GM20431 (cell line): ENCODE results near the gene SMIM24.
"Not testable (repeated sequence)": the region's sequence is repeated elsewhere in the genome, so short reads cannot be mapped to it uniquely, and the experiment has no call there.

Experiments
- in situ Hi-C: fragments of 300-500 bp; cut with MseI, MboI; formaldehyde crosslinking; loops from one replicate; pipeline ENCODE4 v1.15.0; 2020; ENCODE audit warnings: low sequenced_read_pairs; ENCODE audit not compliant: unreplicated experiment

SMIM24 gene

DNA sequence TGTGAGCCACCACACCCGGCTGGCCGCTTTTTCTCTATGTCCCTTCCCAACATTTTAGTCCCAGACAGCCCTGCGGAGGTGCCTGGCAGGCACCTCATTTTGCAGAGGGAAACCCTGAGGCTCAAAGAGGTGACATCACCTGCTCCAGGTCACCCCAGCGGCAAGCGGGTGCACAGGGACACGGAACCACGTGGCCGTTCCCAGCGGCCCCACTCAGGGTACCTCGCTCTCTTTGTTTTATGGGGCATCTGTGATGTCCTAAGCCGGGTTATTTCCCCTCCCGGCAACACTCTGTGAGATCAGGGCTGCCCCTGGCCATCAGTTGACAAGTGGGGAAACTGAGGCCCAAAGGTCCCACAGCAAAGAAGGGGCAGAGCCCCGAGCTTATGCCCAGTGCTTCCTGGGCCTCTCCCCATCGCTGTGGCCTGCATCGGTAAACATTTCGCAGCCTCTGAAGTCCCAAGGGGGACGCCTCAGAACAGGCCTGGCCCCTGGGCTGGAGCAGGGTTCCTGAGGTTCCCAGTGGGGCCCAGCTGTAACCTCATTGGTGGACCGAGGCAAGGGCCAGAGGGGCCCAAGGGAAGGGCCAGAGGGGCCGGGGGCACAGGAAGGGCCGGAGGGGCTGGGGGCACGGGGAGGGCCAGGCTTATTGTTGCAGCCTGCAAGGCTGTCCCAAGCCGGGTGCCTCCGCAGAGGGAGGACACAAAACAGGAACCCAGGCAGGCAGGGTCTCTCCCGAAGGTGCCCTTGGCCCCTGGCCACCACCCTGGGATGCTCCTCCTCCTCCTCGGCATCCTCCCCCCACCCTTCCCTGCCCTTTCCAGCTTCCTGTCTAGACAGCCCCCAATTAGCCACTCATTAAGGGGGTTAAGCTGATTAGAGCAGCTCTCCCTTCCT lies 39.0 kb downstream of the SMIM24 start:
- in situ Hi-C loops: no loop called here

DNA sequence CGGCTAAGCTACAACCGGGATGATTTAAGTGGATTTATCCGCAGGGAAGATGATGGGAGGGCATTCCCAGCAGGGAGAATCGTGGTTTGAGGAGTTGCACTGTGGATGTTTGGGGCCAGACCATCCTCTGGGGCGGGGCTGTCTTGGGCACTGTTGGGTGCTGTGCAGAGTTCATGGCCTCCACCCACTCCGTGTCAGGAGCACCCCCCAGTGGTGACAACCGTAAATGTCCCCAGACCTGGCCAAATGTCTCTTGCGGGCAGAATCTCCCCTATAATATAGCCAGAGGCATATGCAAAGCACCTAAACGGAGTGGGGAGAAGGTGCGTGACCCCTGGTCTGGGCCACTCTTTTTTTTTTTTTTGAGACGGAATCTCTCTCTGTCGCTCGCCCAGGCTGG lies 40.2 kb downstream of the SMIM24 start:
- in situ Hi-C loops: no loop called here

- in situ Hi-C loops: no loop called here
These were observed 45.4 kb downstream of the SMIM24 start for GRCh38 chr19:3434630-3435553.

DNA sequence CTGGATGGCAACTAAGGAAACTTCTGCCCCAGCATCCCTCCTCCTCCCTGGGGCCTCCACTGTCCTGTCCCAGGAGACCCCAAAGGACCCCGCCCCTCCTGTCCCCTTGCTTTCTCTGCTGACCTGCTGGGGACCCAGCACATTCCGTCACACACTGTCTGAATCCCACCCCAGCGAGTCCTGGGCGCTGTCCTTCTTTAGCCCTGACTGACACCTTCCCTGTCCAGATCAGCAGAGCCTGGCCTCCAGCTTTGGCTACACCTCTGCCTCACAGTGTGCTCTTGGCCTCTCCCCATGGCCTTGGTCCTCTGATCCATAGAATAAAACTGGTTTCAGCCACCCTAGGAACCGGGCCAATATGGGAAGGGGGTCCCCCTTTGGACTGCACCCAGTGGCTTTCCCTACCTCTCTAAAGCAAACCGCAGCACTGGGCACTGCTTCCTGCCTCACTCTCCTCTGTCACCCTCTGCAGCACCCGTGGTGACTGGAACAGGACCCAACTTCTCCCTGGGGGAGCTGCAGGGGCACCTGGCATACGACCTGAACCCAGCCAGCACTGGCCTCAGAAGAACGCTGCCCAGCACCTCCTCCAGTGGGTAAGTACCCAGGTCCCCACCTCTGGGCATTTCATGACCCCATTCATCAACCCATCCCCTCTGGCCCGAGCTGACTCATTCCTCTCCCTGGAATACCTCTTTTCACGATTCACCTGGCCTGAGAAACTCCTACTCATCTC lies 46.4 kb downstream of the SMIM24 start:
- in situ Hi-C loops: no loop called here

DNA sequence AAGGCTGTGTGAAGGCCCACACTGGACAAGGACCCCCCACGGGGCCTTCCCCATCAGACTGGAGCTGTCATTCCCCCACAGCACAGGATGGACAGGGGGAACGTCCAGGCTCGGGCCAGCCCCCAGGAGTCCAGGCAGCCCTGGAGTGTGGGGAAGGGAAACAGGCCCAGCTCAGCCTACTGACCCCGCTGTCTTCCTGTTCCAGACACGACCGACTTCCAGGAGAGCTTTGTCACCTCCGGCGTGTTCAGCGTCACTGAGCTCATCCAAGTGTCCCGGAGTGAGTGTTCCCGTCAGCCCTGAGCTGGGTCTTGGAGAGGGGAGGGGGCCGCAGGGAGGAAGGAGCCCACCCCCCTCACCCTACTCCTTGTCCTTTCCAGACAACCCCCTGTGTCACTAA lies 47.0 kb downstream of the SMIM24 start:
- in situ Hi-C loops: no loop called here

GRCh38 chr19:3431760-3432397 lies 48.4 kb downstream of the SMIM24 start:
- in situ Hi-C loops: no loop called here

DNA sequence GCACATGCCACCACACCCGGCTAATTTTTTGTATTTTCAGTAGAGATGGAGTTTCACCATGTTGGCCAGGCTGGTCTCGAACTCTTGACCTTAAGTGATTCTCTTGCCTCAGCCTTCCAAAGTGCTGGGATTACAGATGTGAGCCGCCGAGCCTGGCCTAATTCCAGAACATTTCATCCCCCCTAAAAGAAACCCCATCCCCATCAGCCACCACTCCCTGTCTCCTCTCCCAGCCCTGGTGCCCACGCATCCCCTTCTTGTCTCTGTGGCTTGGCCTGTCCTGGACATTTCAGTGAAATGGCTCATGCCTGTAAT lies 50.0 kb downstream of the SMIM24 start:
- in situ Hi-C loops: not testable (repeated sequence)

DNA sequence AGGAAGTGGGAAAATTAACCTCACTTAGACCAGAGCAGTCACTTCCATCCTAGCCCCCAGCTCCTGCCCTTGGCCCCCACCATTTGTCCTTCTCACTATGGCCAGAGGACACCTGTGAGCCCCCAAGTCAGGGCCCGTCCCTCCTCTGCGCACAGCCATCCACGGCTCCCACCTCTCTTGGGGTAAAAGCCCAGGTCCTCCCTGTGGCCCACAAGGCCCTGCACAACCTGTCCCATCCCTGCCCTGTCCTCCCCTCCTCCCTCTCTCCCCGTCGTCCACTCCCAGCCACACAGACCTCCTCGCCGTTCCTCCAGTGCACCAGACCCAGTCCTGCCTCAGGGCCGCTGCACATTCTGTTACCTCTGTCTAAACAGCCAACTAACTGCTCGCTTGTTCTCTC lies 53.9 kb downstream of the SMIM24 start:
- in situ Hi-C loops: loop anchor here (10.0 kb wide), 1 partner anchor 92 kb away; no protein-coding TSS in a partner anchor
